Measurements from ENCODE around the gene RNF182. TPM values are rescaled to one million over a fixed set of nuclear protein-coding genes. Genes with fewer than 3 reads are reported as not detected.

RNF182 gene, protein sequence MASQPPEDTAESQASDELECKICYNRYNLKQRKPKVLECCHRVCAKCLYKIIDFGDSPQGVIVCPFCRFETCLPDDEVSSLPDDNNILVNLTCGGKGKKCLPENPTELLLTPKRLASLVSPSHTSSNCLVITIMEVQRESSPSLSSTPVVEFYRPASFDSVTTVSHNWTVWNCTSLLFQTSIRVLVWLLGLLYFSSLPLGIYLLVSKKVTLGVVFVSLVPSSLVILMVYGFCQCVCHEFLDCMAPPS
- 0.05 and 0.12 TPM in 2 replicates for total RNA-seq

DNA sequence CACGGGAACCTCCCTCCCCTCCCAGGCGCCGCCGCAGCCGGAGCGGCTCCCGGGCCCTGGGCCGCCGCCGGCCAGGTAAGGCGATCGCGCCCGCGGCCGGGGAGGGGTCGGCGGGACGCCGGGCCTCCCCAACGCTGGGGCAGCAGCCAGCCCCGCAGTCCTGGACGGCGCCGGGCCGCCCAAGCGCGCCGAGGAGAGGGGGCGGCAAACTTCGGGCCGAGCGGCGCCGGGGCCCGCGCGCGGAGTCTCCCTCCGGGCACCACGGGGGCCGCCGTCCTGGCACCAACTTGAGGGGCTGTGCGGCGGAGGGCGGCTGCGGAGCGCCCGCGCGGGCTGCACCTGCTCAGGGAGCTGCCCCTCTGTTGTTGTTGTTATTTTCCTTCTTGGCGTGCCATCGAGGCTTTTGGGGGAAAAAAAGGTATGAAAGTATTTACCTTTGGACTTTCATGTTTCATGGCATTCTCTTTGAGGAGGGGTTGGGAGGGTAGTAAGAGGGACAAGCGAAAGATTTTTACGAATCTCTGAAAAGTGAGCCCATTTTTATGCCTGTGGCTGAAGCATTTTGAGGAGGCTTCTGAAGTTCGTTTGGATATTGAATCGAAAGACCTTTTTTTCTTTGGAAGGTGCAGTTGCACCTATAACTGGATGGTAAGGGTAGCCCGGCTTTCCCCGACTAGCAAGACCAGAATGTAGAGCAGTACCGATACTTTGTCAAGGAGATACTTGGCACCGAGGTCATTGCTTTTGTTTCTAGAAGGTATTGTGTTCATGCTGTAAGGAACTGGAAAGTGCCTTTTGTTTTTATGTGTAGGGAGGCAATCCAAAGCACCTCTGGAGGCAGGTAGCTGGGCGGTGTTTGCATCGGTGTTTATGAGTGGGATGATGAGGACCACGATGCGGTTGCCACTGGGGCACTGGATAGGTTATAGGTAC is at the start of gene RNF182:
Gene RNF182, plus strand, starts transcription at position 4 of the 933 bp plus-strand sequence. CDS start 52,168 bp downstream, outside the sequence.

Other genes with a start within 250 kb of the RNF182 start
- 21.2 and 22.7 TPM in 2 replicates for gene RANBP9, start 213.1 kb upstream of the RNF182 start, total RNA-seq
- 7.4 and 9.7 TPM in 2 replicates for gene MCUR1, start 110.4 kb upstream of the RNF182 start, total RNA-seq
- gene CD83, start 192.8 kb downstream of the RNF182 start, total RNA-seq: 0.56 and 2.1 TPM in 2 replicates

Data from cardiac ventricle fibroblast (primary cell).